HG03457 (cell line): Measurements from ENCODE around the gene ALG9.

Source experiments
- ATAC-seq: cut with Tn5 transposase; IDR thresholded peaks from one replicate; pipeline ENCODE4 v1.9.1; 2021; ENCODE audit warnings: moderate number of reproducible peaks; ENCODE audit not compliant: unreplicated experiment

ALG9 gene

DNA sequence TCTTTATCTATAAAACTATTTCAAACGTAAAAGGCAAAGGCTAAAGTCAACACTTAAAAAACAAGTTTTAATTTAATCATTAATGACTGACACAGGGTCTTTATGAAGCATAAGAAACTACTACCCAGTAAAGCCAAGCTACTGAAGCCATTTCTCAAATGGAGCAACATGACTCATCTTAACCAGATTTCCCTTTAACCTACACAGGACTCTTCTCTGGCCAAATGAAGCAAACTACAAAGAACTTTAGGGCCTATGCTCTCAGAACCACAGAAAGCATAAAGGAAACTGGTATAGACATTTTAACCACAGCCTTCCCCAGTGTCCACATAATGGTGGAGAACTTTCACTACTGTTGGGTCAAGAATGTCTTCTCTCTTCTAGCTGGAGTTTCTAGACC, 34.7 kb downstream of the ALG9 start:
- peak; percentile 73 for ATAC-seq

DNA sequence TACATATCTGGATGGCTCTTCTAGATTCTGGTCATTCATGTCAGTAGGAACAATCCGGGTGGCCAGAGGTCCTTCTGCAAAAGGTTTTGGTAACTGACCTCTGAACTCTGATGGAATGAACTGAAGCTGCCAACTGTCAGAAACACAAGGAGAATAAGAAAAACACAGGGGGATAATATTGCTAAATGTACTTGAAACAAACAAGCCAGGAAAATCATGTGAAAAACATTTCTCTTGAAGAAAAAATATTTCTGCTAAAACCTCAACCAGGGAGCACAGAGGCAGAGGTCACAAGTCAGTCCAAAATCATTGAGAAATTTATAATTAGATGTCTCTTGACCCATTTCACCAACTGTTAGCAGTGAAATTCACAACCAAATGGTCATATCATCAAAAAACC, 35.2 kb downstream of the ALG9 start:
- ATAC-seq = no peak

GRCh38 chr11:111835665-111836064, 35.7 kb downstream of the ALG9 start:
- no peak for ATAC-seq

DNA sequence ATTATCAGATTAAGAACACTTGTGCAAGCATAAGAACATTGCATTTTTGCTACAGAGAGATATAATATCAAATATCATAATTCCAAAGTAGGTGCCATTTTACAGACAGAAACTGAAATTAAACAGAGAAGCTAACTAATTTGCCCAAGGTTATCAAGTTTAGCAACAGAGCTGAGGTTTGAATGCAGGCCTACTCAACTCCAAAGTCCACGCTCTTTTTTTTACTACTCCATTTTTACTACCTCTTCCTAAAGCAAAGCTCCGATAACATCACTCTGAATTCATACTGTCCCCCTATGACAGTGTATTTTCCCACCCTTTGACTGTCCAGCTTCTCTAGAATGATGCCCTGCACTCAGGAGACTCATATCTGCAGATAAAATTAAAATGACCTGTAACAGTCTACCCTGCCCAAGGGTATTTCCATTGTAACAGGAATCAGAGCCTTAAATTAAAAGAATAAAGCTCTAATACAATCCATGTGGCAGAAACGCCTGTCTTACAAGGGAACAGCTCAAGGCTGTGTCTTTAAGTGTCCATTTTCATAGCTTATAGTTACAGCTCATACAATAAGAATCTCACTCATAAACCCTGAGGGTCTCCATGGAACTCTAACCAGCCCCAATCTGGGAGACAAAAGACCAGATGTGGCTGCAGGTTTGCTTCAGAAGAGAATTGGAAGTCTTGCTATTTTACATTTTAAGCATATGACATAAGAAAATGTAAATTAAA, 36.8 kb downstream of the ALG9 start:
- ATAC-seq = no peak

DNA sequence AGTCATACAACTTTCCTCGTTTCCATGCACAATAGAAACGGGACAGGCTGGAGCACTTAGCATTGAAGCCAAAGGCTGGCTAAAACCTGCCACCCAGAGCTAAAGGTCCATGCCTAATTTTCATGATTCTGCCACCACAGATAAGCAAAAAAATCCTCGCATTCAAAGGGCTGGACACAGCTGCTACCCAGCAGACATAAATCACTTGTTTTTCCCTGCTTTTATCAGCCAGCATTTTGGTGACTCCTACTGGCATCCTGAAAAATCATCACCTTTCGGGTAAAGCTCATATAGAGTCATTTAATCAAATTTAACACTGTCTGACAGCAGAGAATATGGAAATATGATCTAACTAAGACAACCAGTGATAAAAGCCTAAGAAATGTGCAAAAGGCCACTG, 37.9 kb downstream of the ALG9 start:
- no peak for ATAC-seq

GRCh38 chr11:111829185-111829968, 42.0 kb downstream of the ALG9 start:
- no peak for ATAC-seq

GRCh38 chr11:111826322-111826950, 44.9 kb downstream of the ALG9 start:
- no peak for ATAC-seq

DNA sequence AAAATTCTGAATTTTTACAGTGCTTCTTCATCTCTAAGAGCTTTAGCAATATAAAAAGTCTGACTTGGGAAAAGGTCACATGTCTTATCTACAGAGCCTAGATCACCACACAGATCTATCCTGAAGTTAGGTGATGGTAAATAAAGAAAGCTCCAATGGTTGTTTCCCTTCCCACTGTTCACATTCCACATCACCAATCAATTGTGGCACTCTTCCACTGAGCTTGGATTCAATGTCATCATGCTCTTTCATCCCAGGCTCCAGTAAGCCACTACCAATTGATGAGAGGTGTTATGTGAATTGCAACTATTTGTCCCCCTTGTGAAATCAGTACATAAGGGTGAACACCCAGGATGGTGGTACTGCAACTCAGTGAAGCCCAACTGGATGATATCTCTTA, 47.8 kb downstream of the ALG9 start:
- no peak for ATAC-seq

- no peak for ATAC-seq
Measured at GRCh38 chr11:111823131-111823530, 48.2 kb downstream of the ALG9 start.

GRCh38 chr11:111819829-111820237, 51.5 kb downstream of the ALG9 start:
- no peak for ATAC-seq

DNA sequence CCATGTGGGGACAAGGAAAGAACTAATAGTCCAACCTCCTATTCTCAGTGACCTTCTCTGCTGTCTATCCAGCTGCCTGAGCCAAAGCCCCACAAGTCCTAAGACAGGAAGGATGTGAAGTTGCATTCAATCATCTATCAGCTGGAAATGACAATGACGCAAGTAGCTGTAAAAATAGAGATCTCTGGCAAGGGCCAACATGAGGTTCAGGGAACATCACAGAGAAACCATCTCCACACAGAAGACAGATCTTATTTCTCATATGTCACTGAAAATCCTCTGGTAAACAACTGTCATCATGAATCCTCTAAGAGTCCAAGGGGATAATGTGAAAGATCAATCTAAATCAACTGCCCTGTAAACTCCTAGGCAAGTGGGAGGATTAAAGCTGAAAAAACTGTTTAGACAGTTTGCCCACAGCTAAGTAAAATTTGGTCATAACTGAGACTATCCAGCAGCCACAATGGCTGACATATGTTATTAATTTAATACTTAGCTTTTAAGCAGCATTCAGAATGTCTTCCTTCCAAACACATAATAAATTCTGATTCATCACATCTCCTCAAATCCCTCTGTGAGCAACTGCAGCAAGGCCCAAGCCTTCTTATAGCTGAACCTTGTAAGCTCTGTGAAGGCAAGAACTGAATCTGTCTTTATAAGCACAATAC, 52.1 kb downstream of the ALG9 start:
- ATAC-seq = no peak

GRCh38 chr11:111815489-111815888, 55.9 kb downstream of the ALG9 start:
- ATAC-seq = no peak

- ATAC-seq = no peak
Measured at GRCh38 chr11:111814557-111815320, 56.6 kb downstream of the ALG9 start.

- ATAC-seq = no peak
Measured at GRCh38 chr11:111814106-111814505, 57.3 kb downstream of the ALG9 start.

DNA sequence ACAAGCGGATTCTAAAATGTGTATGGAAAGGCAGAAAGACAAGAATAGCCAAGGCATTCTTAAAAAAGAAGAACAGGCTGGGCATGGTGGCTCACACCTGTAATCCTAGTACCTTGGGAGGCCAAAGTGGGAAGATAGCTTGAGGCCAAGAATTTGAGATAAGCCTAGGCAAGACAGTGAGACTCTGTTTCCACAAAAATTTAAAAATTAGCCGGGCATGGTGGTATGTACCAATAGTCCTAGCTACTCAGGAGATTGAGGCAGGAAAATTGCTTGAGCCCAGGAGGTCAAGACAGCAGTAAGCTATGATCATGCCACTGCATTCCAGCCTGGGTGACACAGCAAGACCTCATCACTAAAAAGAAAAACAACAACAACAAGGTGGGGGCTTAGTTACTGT, 59.2 kb downstream of the ALG9 start:
- no peak for ATAC-seq

DNA sequence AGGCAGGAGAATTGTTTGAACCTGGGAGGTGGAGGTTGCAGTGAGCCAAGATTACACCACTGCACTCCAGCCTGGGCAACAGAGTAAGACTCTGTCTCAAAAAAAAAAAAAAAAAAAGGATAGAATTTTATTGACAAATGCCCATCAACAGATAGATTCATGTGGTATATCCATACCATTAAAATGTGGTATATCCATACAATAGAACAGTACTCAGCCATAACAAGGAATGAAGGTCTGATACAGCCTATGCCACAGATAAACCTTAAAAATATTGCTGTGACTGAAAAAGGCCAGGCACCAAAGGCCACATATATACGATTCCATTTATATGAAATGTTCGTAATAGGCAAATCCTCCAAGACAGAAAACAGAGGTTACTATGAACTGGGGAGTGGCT, 59.9 kb downstream of the ALG9 start:
- ATAC-seq = no peak

- ATAC-seq = no peak
Measured at GRCh38 chr11:111808834-111809233, 62.5 kb downstream of the ALG9 start.

DNA sequence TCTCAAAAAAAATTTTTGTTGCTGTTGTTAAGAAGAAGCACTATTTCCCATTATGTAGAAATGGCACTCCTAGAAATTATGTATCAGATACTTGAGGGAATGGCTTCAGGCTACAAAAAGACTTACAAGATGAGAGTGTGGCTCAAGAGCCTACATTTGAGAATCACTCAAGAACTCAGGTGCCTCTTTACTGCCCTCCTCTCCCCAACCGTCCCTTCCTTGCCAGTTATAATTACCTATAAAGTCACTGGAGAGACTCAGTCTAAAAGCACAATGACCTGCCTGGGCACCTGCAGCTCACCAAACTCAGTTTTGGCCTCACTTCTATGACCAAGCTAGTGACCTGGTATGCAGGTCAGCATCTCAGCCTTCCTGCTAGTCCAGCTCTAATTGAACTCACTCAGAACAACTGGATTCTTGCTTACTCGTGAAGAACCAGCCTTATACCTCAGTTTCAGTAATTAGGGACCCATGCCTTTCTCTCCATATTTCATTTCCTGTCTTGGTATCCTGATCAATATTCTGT, 63.3 kb downstream of the ALG9 start:
- no peak for ATAC-seq

- no peak for ATAC-seq
Measured at GRCh38 chr11:111807076-111807475, 64.3 kb downstream of the ALG9 start.

DNA sequence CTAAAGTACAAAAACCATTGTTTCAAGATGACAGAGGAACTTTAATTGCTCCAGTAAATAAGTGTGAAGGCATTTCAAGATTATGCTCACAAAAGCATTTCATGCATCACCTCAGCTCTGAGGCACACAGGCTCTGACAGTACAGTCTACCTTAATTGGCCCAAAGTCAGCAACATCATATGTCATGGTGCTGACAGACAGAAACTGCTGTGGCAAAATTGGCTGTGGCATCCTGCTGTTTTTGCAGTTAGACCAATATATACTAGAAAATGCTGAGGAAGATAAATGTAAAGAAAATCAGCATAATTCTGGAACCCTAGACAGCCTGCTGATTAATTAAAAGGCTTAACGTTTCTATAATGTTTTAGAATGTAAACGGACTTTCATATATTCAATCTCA, 70.2 kb downstream of the ALG9 start:
- no peak for ATAC-seq
